ENCODE measurements around the gene APLP2.
"Not testable (repeated sequence)": the region's sequence is repeated elsewhere in the genome, so short reads cannot be mapped to it uniquely, and the experiment has no call there.

The APLP2 gene

DNA sequence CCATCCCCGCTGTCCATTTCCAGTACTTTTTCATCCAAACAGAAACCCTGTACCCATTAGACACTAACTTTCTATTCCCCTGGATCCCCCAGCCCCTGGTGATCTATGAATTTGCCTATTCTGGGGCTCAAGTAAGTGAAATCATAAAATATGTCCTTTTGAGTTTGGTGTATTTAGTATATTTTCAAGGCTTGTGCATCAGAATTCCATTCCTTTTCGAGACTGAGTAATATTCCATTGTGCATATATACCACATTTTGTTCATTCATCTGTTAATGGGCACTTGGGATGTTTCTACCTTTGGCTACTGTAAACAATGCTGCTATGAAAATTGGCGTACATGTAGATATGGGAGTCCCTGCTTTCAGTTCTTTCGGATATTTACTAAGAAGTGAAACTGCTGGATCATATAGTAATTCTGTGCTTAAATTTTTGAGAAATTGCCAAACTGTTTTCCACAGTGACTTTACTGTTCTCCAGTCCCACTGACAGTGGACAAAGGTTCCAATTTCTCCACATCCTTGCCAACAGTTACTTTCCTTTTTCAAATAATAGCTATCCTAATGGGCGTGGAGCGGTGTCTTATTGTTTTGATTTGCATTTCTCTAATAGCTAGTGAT lies 16.1 kb downstream of the APLP2 start:
- TF ChIP-seq, protein P1, sequence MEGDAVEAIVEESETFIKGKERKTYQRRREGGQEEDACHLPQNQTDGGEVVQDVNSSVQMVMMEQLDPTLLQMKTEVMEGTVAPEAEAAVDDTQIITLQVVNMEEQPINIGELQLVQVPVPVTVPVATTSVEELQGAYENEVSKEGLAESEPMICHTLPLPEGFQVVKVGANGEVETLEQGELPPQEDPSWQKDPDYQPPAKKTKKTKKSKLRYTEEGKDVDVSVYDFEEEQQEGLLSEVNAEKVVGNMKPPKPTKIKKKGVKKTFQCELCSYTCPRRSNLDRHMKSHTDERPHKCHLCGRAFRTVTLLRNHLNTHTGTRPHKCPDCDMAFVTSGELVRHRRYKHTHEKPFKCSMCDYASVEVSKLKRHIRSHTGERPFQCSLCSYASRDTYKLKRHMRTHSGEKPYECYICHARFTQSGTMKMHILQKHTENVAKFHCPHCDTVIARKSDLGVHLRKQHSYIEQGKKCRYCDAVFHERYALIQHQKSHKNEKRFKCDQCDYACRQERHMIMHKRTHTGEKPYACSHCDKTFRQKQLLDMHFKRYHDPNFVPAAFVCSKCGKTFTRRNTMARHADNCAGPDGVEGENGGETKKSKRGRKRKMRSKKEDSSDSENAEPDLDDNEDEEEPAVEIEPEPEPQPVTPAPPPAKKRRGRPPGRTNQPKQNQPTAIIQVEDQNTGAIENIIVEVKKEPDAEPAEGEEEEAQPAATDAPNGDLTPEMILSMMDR (IDR thresholded peaks at IDR 0.05; ENCODE audit: extremely low read depth, insufficient read depth, missing control alignments), result no peak
- in situ Hi-C loops (cut with MboI; ENCODE audit: low pct_unique_long_range_greater_than_20kb, low sequenced_read_pairs, unreplicated experiment), result no loop called here

GRCh38 chr11:130086669-130087068 lies 17.0 kb downstream of the APLP2 start:
- TF ChIP-seq, protein P1 (IDR thresholded peaks at IDR 0.05; ENCODE audit: extremely low read depth, insufficient read depth, missing control alignments), result no peak
- no peak for DNase-seq (ENCODE audit: low spot score)
- in situ Hi-C loops (cut with MboI; ENCODE audit: low pct_unique_long_range_greater_than_20kb, low sequenced_read_pairs, unreplicated experiment), result no loop called here

More for the DNA sequence above, 16.1 kb downstream of the APLP2 start:
- DNase-seq (ENCODE audit: low spot score), result no peak

GRCh38 chr11:130087294-130087926 lies 17.7 kb downstream of the APLP2 start:
- TF ChIP-seq, protein P1 (IDR thresholded peaks at IDR 0.05; ENCODE audit: extremely low read depth, insufficient read depth, missing control alignments), result no peak
- in situ Hi-C loops (cut with MboI; ENCODE audit: low pct_unique_long_range_greater_than_20kb, low sequenced_read_pairs, unreplicated experiment), result no loop called here
- no peak for DNase-seq (ENCODE audit: low spot score)

GRCh38 chr11:130088217-130088616 lies 18.5 kb downstream of the APLP2 start:
- in situ Hi-C loops (cut with MboI; ENCODE audit: low pct_unique_long_range_greater_than_20kb, low sequenced_read_pairs, unreplicated experiment), result no loop called here
- DNase-seq (ENCODE audit: low spot score), result no peak

GRCh38 chr11:130088919-130089673 lies 19.4 kb downstream of the APLP2 start:
- no peak for DNase-seq (ENCODE audit: low spot score)
- TF ChIP-seq, protein P1 (IDR thresholded peaks at IDR 0.05; ENCODE audit: extremely low read depth, insufficient read depth, missing control alignments), result no peak
- in situ Hi-C loops (cut with MboI; ENCODE audit: low pct_unique_long_range_greater_than_20kb, low sequenced_read_pairs, unreplicated experiment), result no loop called here

More at GRCh38 chr11:130088217-130088616, 18.5 kb downstream of the APLP2 start:
- TF ChIP-seq, protein P1 (IDR thresholded peaks at IDR 0.05; ENCODE audit: extremely low read depth, insufficient read depth, missing control alignments), result no peak

- in situ Hi-C loops (cut with MboI; ENCODE audit: low pct_unique_long_range_greater_than_20kb, low sequenced_read_pairs, unreplicated experiment), result no loop called here
- TF ChIP-seq, protein P1 (IDR thresholded peaks at IDR 0.05; ENCODE audit: extremely low read depth, insufficient read depth, missing control alignments), result no peak
- DNase-seq (ENCODE audit: low spot score), result no peak
Observed at GRCh38 chr11:130089674-130090073, 20.0 kb downstream of the APLP2 start.

DNA sequence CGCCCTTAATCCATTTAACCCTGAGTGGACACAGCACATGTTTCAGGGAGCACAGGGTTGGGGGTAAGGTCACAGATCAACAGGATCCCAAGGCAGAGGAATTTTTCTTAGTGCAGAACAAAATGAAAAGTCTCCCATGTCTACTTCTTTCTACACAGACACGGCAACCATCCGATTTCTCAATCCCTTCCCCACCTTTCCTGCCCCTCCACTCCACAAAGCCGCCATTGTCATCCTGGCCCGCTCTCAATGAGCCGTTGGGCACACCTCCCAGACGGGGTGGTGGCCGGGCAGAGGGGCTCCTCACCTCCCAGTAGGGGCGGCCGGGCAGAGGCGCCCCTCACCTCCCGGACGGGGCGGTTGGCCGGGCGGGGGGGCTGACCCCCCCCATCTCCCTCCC lies 20.8 kb downstream of the APLP2 start:
- DNase-seq (ENCODE audit: low spot score); in situ Hi-C loops (cut with MboI; ENCODE audit: low pct_unique_long_range_greater_than_20kb, low sequenced_read_pairs, unreplicated experiment): not testable (repeated sequence)

GRCh38 chr11:130091169-130091568 lies 21.5 kb downstream of the APLP2 start:
- in situ Hi-C loops (cut with MboI; ENCODE audit: low pct_unique_long_range_greater_than_20kb, low sequenced_read_pairs, unreplicated experiment), result not testable (repeated sequence)

More at GRCh38 chr11:130091169-130091568, 21.5 kb downstream of the APLP2 start:
- DNase-seq (ENCODE audit: low spot score), result not testable (repeated sequence)

All from GM13977 (cell line).